Measurements from ENCODE around the gene TF.

TF gene

GRCh38 chr3:133782454-133782853 lies 36.3 kb downstream of the TF start:
- no peak overlapping the region for H3K27ac ChIP-seq
- POLR2A ChIA-PET (ENCODE audit: low non-redundant PET), result no interaction called here
- TF ChIP-seq CTCF (conservative IDR thresholded peaks at IDR 0.05; ENCODE audit: low read depth), result no peak
- DNase-seq (ENCODE audit: low spot score), result no peak
- CTCF ChIA-PET, result interaction anchor here (0.6 kb wide), 1 partner anchor 36 kb away, joined by 3 read pairs; no protein-coding TSS in a partner anchor

GRCh38 chr3:133783762-133784161 lies 37.6 kb downstream of the TF start:
- CTCF ChIA-PET, result no interaction called here
- DNase-seq (ENCODE audit: low spot score), result no peak
- POLR2A ChIA-PET (ENCODE audit: low non-redundant PET), result no interaction called here
- no peak overlapping the region for H3K27ac ChIP-seq
- no peak for TF ChIP-seq CTCF (conservative IDR thresholded peaks at IDR 0.05; ENCODE audit: low read depth)

- POLR2A ChIA-PET (ENCODE audit: low non-redundant PET), result no interaction called here
- no peak for TF ChIP-seq CTCF (conservative IDR thresholded peaks at IDR 0.05; ENCODE audit: low read depth)
- CTCF ChIA-PET, result no interaction called here
- DNase-seq (ENCODE audit: low spot score), result no peak
- no peak overlapping the region for H3K27ac ChIP-seq
These were observed 41.8 kb downstream of the TF start for GRCh38 chr3:133788024-133788423.

GRCh38 chr3:133792171-133792763 lies 46.1 kb downstream of the TF start:
- ChIA-PET CTCF (no interaction called here), POLR2A (ENCODE audit: low non-redundant PET) (no interaction called here)
- DNase-seq (ENCODE audit: low spot score), result no peak
- H3K27ac ChIP-seq, result no peak overlapping the region
- no peak for TF ChIP-seq CTCF (conservative IDR thresholded peaks at IDR 0.05; ENCODE audit: low read depth)

- no peak for DNase-seq (ENCODE audit: low spot score)
- no peak for TF ChIP-seq CTCF (conservative IDR thresholded peaks at IDR 0.05; ENCODE audit: low read depth)
- ChIA-PET CTCF (no interaction called here), POLR2A (ENCODE audit: low non-redundant PET) (no interaction called here)
- H3K27ac ChIP-seq, result no peak overlapping the region
These were observed 51.4 kb downstream of the TF start for GRCh38 chr3:133797396-133798105.

GRCh38 chr3:133799794-133800585 lies 53.8 kb downstream of the TF start:
- TF ChIP-seq CTCF (conservative IDR thresholded peaks at IDR 0.05; ENCODE audit: low read depth), result no peak
- H3K27ac ChIP-seq, result no peak overlapping the region
- peak; percentile 52 for DNase-seq (ENCODE audit: low spot score)
- CTCF ChIA-PET, result interaction anchor here (0.6 kb wide), 1 partner anchor 569 kb away, joined by 3 read pairs; no protein-coding TSS in a partner anchor
- POLR2A ChIA-PET (ENCODE audit: low non-redundant PET), result no interaction called here
